Subcutaneous abdominal adipose tissue (tissue), 5 donors: ENCODE measurements around the gene STARD3NL.

Source experiments
- H3K27ac ChIP-seq: one replicate; pipeline ENCODE4 v1.7.0; 2013; ENCODE audit warnings: low read depth, mild to moderate bottlenecking, inconsistent platforms, low read length, moderate library complexity
- H3K27me3 ChIP-seq, 5 donors: one replicate each; pipeline ENCODE4 v1.7.0; 2013; ENCODE audit warnings: low read length in 5 of 5, inconsistent platforms in 1 of 5; ENCODE audit not compliant: control insufficient read depth in 5 of 5, insufficient read depth in 4 of 5
- H3K36me3 ChIP-seq, 5 donors: one replicate each; pipeline ENCODE4 v1.7.0; 2013; ENCODE audit warnings: low read length in 5 of 5; ENCODE audit not compliant: control insufficient read depth in 5 of 5, insufficient read depth in 5 of 5
- H3K4me1 ChIP-seq, 5 donors: one replicate each; pipeline ENCODE4 v1.7.0; 2013; ENCODE audit warnings: low read length in 5 of 5, mild to moderate bottlenecking in 3 of 5, moderate library complexity in 1 of 5; ENCODE audit not compliant: control insufficient read depth in 5 of 5, insufficient read depth in 5 of 5
- H3K4me3 ChIP-seq, 5 donors: one replicate each; pipeline ENCODE4 v1.7.0; 2013; ENCODE audit warnings: low read length in 5 of 5, low read depth in 1 of 5
- H3K9ac ChIP-seq, 5 donors: one replicate each; pipeline ENCODE4 v1.7.0; 2013; ENCODE audit warnings: low read length in 5 of 5, mild to moderate bottlenecking in 4 of 5, moderate library complexity in 3 of 5
- H3K9me3 ChIP-seq, 5 donors: one replicate each; pipeline ENCODE4 v1.7.0; 2013; ENCODE audit warnings: low read length in 5 of 5; ENCODE audit not compliant: control insufficient read depth in 5 of 5
- donor health status: healthy.
- donor health status: healthy.
- donor health status: healthy.
- donor health status: healthy.
- donor health status: healthy.

Gene STARD3NL

GRCh38 chr7:38179776-38180226 lies 1.8 kb downstream of the STARD3NL start:
- peaks cover 6 to 33% (median 27%) of the 10 kb centered on the region in 5 donors for H3K4me1 ChIP-seq
- H3K9ac ChIP-seq = peak overlapping the region in 2 of 5 donors; percentile 2 to 86
- no peaks in the 10 kb centered on the region for H3K36me3 ChIP-seq
- H3K27ac ChIP-seq = peak overlapping the region; percentile 94
- H3K4me3 ChIP-seq = peak overlapping the region in 3 of 5 donors; percentile 5 to 91 (median 90)
- H3K27me3 ChIP-seq = no peaks in the 10 kb centered on the region
- H3K9me3 ChIP-seq = no peaks in the 10 kb centered on the region

- peak overlapping the region; percentile 94 for H3K27ac ChIP-seq
- no peak overlapping the region for H3K4me3 ChIP-seq
- no peaks in the 10 kb centered on the region for H3K36me3 ChIP-seq
- no peak overlapping the region for H3K9ac ChIP-seq
- peaks cover 6 to 38% (median 27%) of the 10 kb centered on the region in 5 donors for H3K4me1 ChIP-seq
- H3K9me3 ChIP-seq = no peaks in the 10 kb centered on the region
- H3K27me3 ChIP-seq = no peaks in the 10 kb centered on the region
These were observed 3.1 kb downstream of the STARD3NL start for GRCh38 chr7:38181111-38181510.

GRCh38 chr7:38182450-38182849 lies 4.4 kb downstream of the STARD3NL start:
- Histone ChIP-seq H3K9me3 (no peaks in the 10 kb centered on the region), H3K27me3 (no peaks in the 10 kb centered on the region), H3K27ac (no peak overlapping the region), H3K9ac (no peak overlapping the region), H3K36me3 (no peaks in the 10 kb centered on the region), H3K4me3 (no peak overlapping the region), H3K4me1 (peaks cover 6 to 37% (median 26%) of the 10 kb centered on the region in 5 donors)

- H3K27me3 ChIP-seq = no peaks in the 10 kb centered on the region
- peaks cover 0 to 18% (median under 1%) of the 10 kb centered on the region in 5 donors for H3K4me1 ChIP-seq
- H3K9me3 ChIP-seq = no peaks in the 10 kb centered on the region
- no peak overlapping the region for H3K4me3 ChIP-seq
- no peak overlapping the region for H3K9ac ChIP-seq
- H3K36me3 ChIP-seq = no peaks in the 10 kb centered on the region
- no peak overlapping the region for H3K27ac ChIP-seq
These were observed 7.6 kb downstream of the STARD3NL start for GRCh38 chr7:38185395-38186307.

- Histone ChIP-seq H3K27ac (no peak overlapping the region), H3K9ac (no peak overlapping the region), H3K27me3 (no peaks in the 10 kb centered on the region), H3K4me1 (peaks cover 0 to 10% (median 0%) of the 10 kb centered on the region in 5 donors), H3K4me3 (no peak overlapping the region), H3K36me3 (no peaks in the 10 kb centered on the region), H3K9me3 (peaks cover 0 to 7% (median 0%) of the 10 kb centered on the region in 5 donors)
These were observed 8.7 kb downstream of the STARD3NL start for GRCh38 chr7:38186593-38187314.

- Histone ChIP-seq H3K27ac (no peak overlapping the region), H3K36me3 (no peaks in the 10 kb centered on the region), H3K9me3 (peaks cover 0 to 12% (median 5%) of the 10 kb centered on the region in 5 donors), H3K4me3 (no peak overlapping the region), H3K27me3 (no peaks in the 10 kb centered on the region), H3K4me1 (peaks cover 0 to 9% (median 0%) of the 10 kb centered on the region in 5 donors), H3K9ac (no peak overlapping the region)
These were observed 9.9 kb downstream of the STARD3NL start for GRCh38 chr7:38187794-38188440.

- Histone ChIP-seq H3K27ac (no peak overlapping the region), H3K36me3 (no peaks in the 10 kb centered on the region), H3K9ac (no peak overlapping the region), H3K4me3 (no peak overlapping the region), H3K27me3 (no peaks in the 10 kb centered on the region), H3K4me1 (peaks cover 0 to 9% (median 0%) of the 10 kb centered on the region in 5 donors), H3K9me3 (peaks cover 0 to 12% (median 5%) of the 10 kb centered on the region in 5 donors)
These were observed 11.3 kb downstream of the STARD3NL start for GRCh38 chr7:38189231-38189938.

- Histone ChIP-seq H3K4me1 (peaks cover 0 to 9% (median 0%) of the 10 kb centered on the region in 5 donors), H3K4me3 (no peak overlapping the region), H3K27me3 (no peaks in the 10 kb centered on the region), H3K27ac (no peak overlapping the region), H3K9me3 (peaks cover 0 to 12% (median 5%) of the 10 kb centered on the region in 5 donors), H3K9ac (no peak overlapping the region), H3K36me3 (no peaks in the 10 kb centered on the region)
These were observed 12.0 kb downstream of the STARD3NL start for GRCh38 chr7:38190011-38190410.

GRCh38 chr7:38191791-38192190 lies 13.7 kb downstream of the STARD3NL start:
- H3K4me3 ChIP-seq = no peak overlapping the region
- no peak overlapping the region for H3K27ac ChIP-seq
- no peaks in the 10 kb centered on the region for H3K27me3 ChIP-seq
- peaks cover 0 to 12% (median 5%) of the 10 kb centered on the region in 5 donors for H3K9me3 ChIP-seq
- peaks cover 0 to 6% (median 5%) of the 10 kb centered on the region in 5 donors for H3K4me1 ChIP-seq
- no peaks in the 10 kb centered on the region for H3K36me3 ChIP-seq
- no peak overlapping the region for H3K9ac ChIP-seq
